A673 (cell line): ENCODE measurements around the gene YIF1A. TPM values are rescaled to one million over a fixed set of nuclear protein-coding genes. Genes with fewer than 3 reads are reported as not detected.
A peak's percentile ranks its signal among the peaks of the same experiment; 100 is the strongest.

Source experiments
- BruUV-seq: library from RNA; stranded (reverse); fragments of 400-500 nt; replicated peaks from 2 replicates; lab custom pipeline; 2021; lab: Mats Ljungman, UMichigan
- CTCF ChIA-PET: fragments of 300-600 bp; sonication (Branson Sonifier 250); formaldehyde crosslinking; loops from one replicate; lab custom pipeline; 2022; ENCODE audit warnings: antibody characterized with exemption; lab: Charles Lee
- POLR2A ChIA-PET: fragments of 300-600 bp; sonication (Branson Sonifier 250); formaldehyde crosslinking; loops from one replicate; lab custom pipeline; 2022; ENCODE audit warnings: antibody characterized with exemption; ENCODE audit not compliant: low non-redundant PET; lab: Charles Lee
- DNase-seq: peaks from one replicate; pipeline ENCODE4 v3.0.0-alpha.2; 2015; ENCODE audit warnings: low spot score
- H3K27ac ChIP-seq: fragments of 200-600 bp; sonication (generic); 2 replicates; pipeline ENCODE4 v1.5.1; 2016; ENCODE audit warnings: mixed run types, low read depth, mild to moderate bottlenecking, mixed read lengths, antibody characterized with exemption, low read length; ENCODE audit not compliant: poor library complexity, severe bottlenecking
- H3K27me3 ChIP-seq: fragments of 200-600 bp; sonication (generic); replicated peaks from 2 replicates; pipeline ENCODE4 v1.6.1; 2017; ENCODE audit warnings: mixed run types, low read depth, mild to moderate bottlenecking, mixed read lengths, antibody characterized with exemption, low read length; ENCODE audit not compliant: insufficient read depth, poor library complexity
- H3K36me3 ChIP-seq: fragments of 200-600 bp; sonication (generic); 2 replicates; pipeline ENCODE4 v1.6.1; 2016; ENCODE audit warnings: mixed run types, mild to moderate bottlenecking, mixed read lengths, antibody characterized with exemption, low read length; ENCODE audit not compliant: insufficient read depth, poor library complexity, severe bottlenecking
- H3K4me1 ChIP-seq: fragments of 200-600 bp; sonication (generic); 2 replicates; pipeline ENCODE4 v1.6.1; 2017; ENCODE audit warnings: mixed run types, mild to moderate bottlenecking, mixed read lengths, antibody characterized with exemption, low read length; ENCODE audit not compliant: insufficient read depth, poor library complexity, severe bottlenecking
- H3K4me3 ChIP-seq: fragments of 200-600 bp; sonication (generic); 2 replicates; pipeline ENCODE4 v1.5.1; 2016; ENCODE audit warnings: low read depth, mixed run types, mild to moderate bottlenecking, mixed read lengths, low read length; ENCODE audit not compliant: poor library complexity, severe bottlenecking
- H3K9me3 ChIP-seq: fragments of 200-600 bp; sonication (generic); 2 replicates; pipeline ENCODE4 v1.6.1; 2016; ENCODE audit warnings: mixed run types, low read depth, mild to moderate bottlenecking, mixed read lengths, antibody characterized with exemption, low read length; ENCODE audit not compliant: poor library complexity, severe bottlenecking
- EZH2 ChIP-seq: fragments of 200-600 bp; sonication (generic); IDR thresholded peaks from 2 replicates; pipeline ENCODE4 v1.6.1; 2017; ENCODE audit warnings: borderline replicate concordance, low read depth, mild to moderate bottlenecking, mixed read lengths, antibody characterized with exemption, low read length; ENCODE audit not compliant: poor library complexity, severe bottlenecking
- intact Hi-C: fragments of 100-400 bp; cut with micrococcal nuclease; formaldehyde crosslinking; loops from one replicate; pipeline ENCODE4 v1.10.0; 2022; ENCODE audit not compliant: unreplicated experiment
- total RNA-seq: library from RNA; stranded (reverse); gene quantifications from 2 replicates; pipeline ENCODE4 v1.2.3, GENCODE V29; 2021
- TF ChIP-seq, protein P1 (sequence below): fragments of 300-800, 200-600 bp; sonication (generic); conservative IDR thresholded peaks from 2 replicates; pipeline ENCODE4 v1.5.1; 2017; ENCODE audit warnings: low read depth, mild to moderate bottlenecking, antibody characterized with exemption, low read length, moderate library complexity, mixed read lengths

YIF1A gene
- total RNA-seq, 1 experiment from 2014 or later: 125 TPM

DNA sequence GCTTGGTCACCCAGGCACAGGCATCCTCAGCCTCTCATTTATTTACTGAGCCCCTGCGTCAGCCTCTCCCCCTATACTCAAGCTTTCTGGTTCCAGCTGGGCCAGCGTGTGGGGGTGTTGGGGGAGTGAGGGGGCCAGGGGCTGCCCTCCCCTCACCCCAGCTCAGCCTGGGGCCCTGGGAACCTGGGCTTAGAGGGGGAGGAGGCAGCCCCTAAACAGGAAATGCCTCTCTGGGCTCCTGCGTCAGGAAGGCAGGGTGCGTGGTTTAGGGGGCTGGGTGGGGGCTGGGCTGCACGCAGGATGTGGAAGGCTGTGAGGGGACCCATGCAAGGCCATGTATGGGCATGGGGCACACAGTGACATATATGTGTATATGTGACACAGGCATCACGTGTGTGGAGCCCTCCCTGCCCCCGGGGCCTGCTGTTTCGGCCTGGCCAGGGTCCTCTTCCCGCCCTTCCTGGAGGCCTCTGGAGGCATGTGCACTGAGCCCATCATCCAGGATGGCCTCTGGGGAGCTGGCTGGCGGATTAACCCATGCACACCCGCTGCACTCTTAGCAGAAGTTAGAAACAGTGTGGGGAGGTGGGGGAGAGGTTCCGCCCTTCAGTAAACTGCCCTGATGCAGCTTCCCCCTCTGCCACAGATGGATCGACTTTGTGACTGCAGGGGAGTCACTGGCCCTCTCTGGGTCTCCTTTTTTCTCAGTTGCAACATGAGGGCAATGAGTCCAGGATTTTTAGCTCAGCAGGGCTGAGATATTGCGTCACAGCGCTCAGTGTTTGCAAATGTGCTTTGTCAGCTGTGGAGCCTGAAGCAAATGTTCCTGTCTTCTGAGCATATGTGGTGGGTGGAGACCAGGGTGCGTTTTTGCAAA lies 29.0 kb upstream of the YIF1A start:
- ChIA-PET POLR2A (interaction anchor here (0.6 kb wide), 1 partner anchor 203 kb away, joined by 7 read pairs; no protein-coding TSS in a partner anchor), CTCF (interaction anchor here (0.6 to 1.2 kb wide), 3 partner anchors 19 to 1311 kb away, joined by 3 to 6 read pairs (median 3); partner anchors contain the start of gene YIF1A)
- no peaks in the 10 kb centered on the region for H3K36me3 ChIP-seq
- peak overlapping the region; percentile 100 for H3K27ac ChIP-seq
- H3K27me3 ChIP-seq: no peaks in the 10 kb centered on the region
- intact Hi-C loops: no loop called here
- TF ChIP-seq EZH2: no peak
- TF ChIP-seq, protein P1, sequence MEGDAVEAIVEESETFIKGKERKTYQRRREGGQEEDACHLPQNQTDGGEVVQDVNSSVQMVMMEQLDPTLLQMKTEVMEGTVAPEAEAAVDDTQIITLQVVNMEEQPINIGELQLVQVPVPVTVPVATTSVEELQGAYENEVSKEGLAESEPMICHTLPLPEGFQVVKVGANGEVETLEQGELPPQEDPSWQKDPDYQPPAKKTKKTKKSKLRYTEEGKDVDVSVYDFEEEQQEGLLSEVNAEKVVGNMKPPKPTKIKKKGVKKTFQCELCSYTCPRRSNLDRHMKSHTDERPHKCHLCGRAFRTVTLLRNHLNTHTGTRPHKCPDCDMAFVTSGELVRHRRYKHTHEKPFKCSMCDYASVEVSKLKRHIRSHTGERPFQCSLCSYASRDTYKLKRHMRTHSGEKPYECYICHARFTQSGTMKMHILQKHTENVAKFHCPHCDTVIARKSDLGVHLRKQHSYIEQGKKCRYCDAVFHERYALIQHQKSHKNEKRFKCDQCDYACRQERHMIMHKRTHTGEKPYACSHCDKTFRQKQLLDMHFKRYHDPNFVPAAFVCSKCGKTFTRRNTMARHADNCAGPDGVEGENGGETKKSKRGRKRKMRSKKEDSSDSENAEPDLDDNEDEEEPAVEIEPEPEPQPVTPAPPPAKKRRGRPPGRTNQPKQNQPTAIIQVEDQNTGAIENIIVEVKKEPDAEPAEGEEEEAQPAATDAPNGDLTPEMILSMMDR: no peak
- DNase-seq: peak; percentile 96
- no peaks in the 10 kb centered on the region for H3K9me3 ChIP-seq
- H3K4me1 ChIP-seq: peaks cover 61% of the 10 kb centered on the region
- peak overlapping the region; percentile 57 for H3K4me3 ChIP-seq
- BruUV-seq: no TSS peak

DNA sequence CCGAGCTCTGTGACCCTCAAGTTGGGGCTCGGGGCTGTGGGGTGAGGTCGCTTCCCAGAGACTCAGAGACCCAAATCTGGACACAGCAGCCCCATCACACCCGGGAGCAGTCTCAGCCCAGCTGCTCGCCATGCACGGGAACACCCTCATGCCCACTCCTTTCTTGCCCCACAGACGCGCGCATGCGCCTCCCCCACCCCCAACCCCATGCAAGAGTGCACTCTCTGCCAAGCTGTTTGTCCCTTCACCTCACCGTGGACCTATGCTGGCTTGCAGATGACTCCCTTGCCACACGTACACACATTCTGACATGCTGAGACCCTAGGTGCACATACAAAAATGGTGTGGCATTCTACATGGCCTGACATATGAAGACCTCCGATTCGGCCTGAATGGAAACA lies 28.4 kb upstream of the YIF1A start:
- Histone ChIP-seq H3K36me3 (no peaks in the 10 kb centered on the region), H3K9me3 (no peaks in the 10 kb centered on the region), H3K27me3 (no peaks in the 10 kb centered on the region), H3K4me3 (peak overlapping the region; percentile 57), H3K4me1 (peaks cover 61% of the 10 kb centered on the region), H3K27ac (peak overlapping the region; percentile 100)
- peak; percentile 93 for DNase-seq
- no peak for TF ChIP-seq EZH2
- TF ChIP-seq, protein P1: no peak
- BruUV-seq: no TSS peak
- POLR2A ChIA-PET: interaction anchor here (0.6 kb wide), 1 partner anchor 30 kb away, joined by 12 read pairs; no protein-coding TSS in a partner anchor
- CTCF ChIA-PET: interaction anchor here (0.6 to 1.2 kb wide), 3 partner anchors 28 to 1311 kb away, joined by 3 to 6 read pairs (median 5); partner anchors contain the start of gene YIF1A
- intact Hi-C loops: no loop called here

DNA sequence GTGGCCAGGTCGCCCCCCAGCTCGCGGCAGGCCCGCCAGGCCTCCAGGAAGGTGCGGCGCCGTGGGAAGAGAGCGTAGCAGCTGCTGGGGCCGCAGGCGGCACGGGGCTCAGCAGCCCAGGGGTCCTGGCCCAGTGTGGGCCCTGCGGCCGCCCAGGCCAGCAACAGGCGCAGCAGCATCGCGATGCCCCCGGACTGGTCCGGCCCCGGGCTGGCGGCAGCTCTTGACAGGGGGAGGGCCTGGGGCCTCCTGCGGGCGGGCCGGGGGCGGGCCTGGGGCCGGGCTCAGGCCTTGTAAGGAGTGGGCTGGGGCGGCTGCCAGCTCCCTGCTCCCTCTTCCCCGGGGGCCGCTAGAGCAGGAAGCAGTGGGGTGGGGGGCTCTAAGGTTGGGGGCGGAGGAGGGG lies 27.9 kb upstream of the YIF1A start, which contains the start of gene CD248:
Gene CD248, minus strand, starts transcription at position 196 of the 403 bp plus-strand sequence. Its CDS starts 17 bp downstream, at position 179.
- ChIA-PET CTCF (interaction anchor here (0.6 to 1.2 kb wide), 5 partner anchors 12 to 977 kb away, joined by 3 to 7 read pairs (median 5); partner anchors contain the start of gene YIF1A), POLR2A (interaction anchor here (0.6 kb wide), 2 partner anchors 29 to 91 kb away, joined by 5 to 12 read pairs; no protein-coding TSS in a partner anchor)
- Histone ChIP-seq H3K27me3 (no peaks in the 10 kb centered on the region), H3K4me1 (peaks cover 62% of the 10 kb centered on the region), H3K9me3 (no peaks in the 10 kb centered on the region), H3K36me3 (no peaks in the 10 kb centered on the region), H3K27ac (peak within 1 kb of the TSS; percentile 100), H3K4me3 (peak within 1 kb of the TSS; percentile 57)
- TF ChIP-seq, protein P1: no peak
- TF ChIP-seq EZH2: no peak
- peak; percentile 92 for DNase-seq
- no TSS peak for BruUV-seq
- intact Hi-C loops: no loop called here
